DND-41 (cell line): Measurements from ENCODE around the gene CPAMD8.

Experiments used
- EZH2 ChIP-seq: IDR thresholded peaks from 3 replicates; pipeline ENCODE4 v1.6.1; 2012; ENCODE audit warnings: borderline replicate concordance, low read depth, mild to moderate bottlenecking, moderate library complexity, low read length, inconsistent platforms; ENCODE audit not compliant: severe bottlenecking
- TF ChIP-seq, protein P1 (sequence below): IDR thresholded peaks from 2 replicates; pipeline ENCODE4 v1.5.1; 2012; ENCODE audit warnings: borderline replicate concordance, low read length, moderate library complexity, mild to moderate bottlenecking; ENCODE audit not compliant: poor library complexity, severe bottlenecking; ENCODE audit errors: extremely low read depth

DNA sequence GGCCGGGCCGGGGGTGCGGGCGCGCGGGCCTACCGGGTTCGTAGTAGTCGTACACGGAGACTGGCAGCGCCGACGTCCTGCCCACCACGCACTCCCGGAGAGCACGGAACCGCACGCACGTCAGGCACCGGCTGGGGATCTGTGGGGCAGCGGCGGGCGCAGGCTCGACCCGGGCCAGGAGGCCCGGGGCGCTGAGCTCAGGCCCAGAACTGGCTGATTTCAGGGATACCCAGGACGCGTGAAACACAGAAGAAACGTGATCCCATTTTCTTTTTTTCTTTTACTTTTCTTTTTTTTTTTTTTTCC is 128.8 kb downstream of the CPAMD8 start:
- no peak for TF ChIP-seq EZH2
- TF ChIP-seq, protein P1, sequence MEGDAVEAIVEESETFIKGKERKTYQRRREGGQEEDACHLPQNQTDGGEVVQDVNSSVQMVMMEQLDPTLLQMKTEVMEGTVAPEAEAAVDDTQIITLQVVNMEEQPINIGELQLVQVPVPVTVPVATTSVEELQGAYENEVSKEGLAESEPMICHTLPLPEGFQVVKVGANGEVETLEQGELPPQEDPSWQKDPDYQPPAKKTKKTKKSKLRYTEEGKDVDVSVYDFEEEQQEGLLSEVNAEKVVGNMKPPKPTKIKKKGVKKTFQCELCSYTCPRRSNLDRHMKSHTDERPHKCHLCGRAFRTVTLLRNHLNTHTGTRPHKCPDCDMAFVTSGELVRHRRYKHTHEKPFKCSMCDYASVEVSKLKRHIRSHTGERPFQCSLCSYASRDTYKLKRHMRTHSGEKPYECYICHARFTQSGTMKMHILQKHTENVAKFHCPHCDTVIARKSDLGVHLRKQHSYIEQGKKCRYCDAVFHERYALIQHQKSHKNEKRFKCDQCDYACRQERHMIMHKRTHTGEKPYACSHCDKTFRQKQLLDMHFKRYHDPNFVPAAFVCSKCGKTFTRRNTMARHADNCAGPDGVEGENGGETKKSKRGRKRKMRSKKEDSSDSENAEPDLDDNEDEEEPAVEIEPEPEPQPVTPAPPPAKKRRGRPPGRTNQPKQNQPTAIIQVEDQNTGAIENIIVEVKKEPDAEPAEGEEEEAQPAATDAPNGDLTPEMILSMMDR, result no peak
